Memory B cell (primary cell): ENCODE results near the gene PRLR.

Source experiments
- ATAC-seq: fragments of 150-1000 bp; cut with Tn5 transposase; 2 replicates; pipeline ENCODE4 v1.10.0; 2021; ENCODE audit warnings: low read depth, mild to moderate bottlenecking, moderate library complexity
- DNase-seq, 2 donors: peaks; one replicate each; pipeline ENCODE4 v3.0.0; 2022; ENCODE audit warnings: low spot score in 2 of 2
- H3K27ac Mint-ChIP-seq: one replicate; pipeline ENCODE4 v1.8.0; 2022; ENCODE audit warnings: mild to moderate bottlenecking, moderate library complexity, mixed read lengths
- H3K27me3 Mint-ChIP-seq: one replicate; pipeline ENCODE4 v1.8.0; 2022; ENCODE audit warnings: mixed read lengths
- H3K36me3 Mint-ChIP-seq: one replicate; pipeline ENCODE4 v1.8.0; 2022; ENCODE audit warnings: mild to moderate bottlenecking, mixed read lengths
- H3K4me1 Mint-ChIP-seq: one replicate; pipeline ENCODE4 v1.8.0; 2022; ENCODE audit warnings: mixed read lengths
- H3K4me3 Mint-ChIP-seq: one replicate; pipeline ENCODE4 v1.8.0; 2022; ENCODE audit warnings: mild to moderate bottlenecking, moderate library complexity, mixed read lengths
- H3K9me3 Mint-ChIP-seq: one replicate; pipeline ENCODE4 v1.8.0; 2022; ENCODE audit warnings: mixed read lengths

PRLR gene

GRCh38 chr5:35016174-35017051, 213.9 kb downstream of the PRLR start:
- Mint-ChIP-seq H3K27ac (no peak overlapping the region), H3K27me3 (peaks cover 5% of the 10 kb centered on the region), H3K9me3 (peaks cover 2% of the 10 kb centered on the region), H3K4me1 (peaks cover 2% of the 10 kb centered on the region), H3K36me3 (no peaks in the 10 kb centered on the region), H3K4me3 (no peak overlapping the region)
- DNase-seq: no peak
- no peak for ATAC-seq

GRCh38 chr5:35015063-35015462, 215.2 kb downstream of the PRLR start:
- Mint-ChIP-seq H3K36me3 (no peaks in the 10 kb centered on the region), H3K9me3 (peaks cover 2% of the 10 kb centered on the region), H3K27ac (no peak overlapping the region), H3K27me3 (peaks cover 8% of the 10 kb centered on the region), H3K4me1 (peaks cover 2% of the 10 kb centered on the region), H3K4me3 (no peak overlapping the region)
- ATAC-seq (no peak), DNase-seq (no peak)

- Mint-ChIP-seq H3K4me3 (no peak overlapping the region), H3K27ac (no peak overlapping the region), H3K9me3 (no peaks in the 10 kb centered on the region), H3K27me3 (peaks cover 16% of the 10 kb centered on the region), H3K36me3 (no peaks in the 10 kb centered on the region), H3K4me1 (peaks cover 2% of the 10 kb centered on the region)
- DNase-seq (no peak), ATAC-seq (no peak)
Observed at GRCh38 chr5:35012796-35013195, 217.5 kb downstream of the PRLR start.

GRCh38 chr5:35012365-35012764, 217.9 kb downstream of the PRLR start:
- no peak for ATAC-seq
- Mint-ChIP-seq H3K4me1 (peaks cover 2% of the 10 kb centered on the region), H3K27me3 (peaks cover 17% of the 10 kb centered on the region), H3K9me3 (no peaks in the 10 kb centered on the region), H3K36me3 (no peaks in the 10 kb centered on the region), H3K27ac (no peak overlapping the region), H3K4me3 (no peak overlapping the region)
- DNase-seq: no peak

DNA sequence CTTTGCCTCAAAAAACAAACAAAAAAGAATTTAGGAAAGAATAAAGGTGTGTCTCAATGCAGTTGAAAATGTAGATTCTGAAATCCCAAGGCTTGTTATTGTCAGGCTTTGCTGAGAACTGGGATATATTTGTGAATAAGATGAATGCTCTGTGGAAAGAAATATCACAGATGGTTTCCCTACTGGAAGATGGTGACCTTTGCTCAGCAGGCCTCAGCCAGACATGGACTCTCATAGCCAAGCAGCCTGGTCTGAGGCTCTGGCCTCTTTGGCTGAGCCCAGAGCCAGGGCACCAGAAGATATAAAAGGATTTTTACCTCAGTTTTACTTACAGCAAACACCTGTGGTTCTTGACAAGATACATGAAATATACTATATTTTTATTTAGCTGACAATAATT, 219.6 kb downstream of the PRLR start:
- ATAC-seq: no peak
- no peak overlapping the region for H3K27ac Mint-ChIP-seq

DNA sequence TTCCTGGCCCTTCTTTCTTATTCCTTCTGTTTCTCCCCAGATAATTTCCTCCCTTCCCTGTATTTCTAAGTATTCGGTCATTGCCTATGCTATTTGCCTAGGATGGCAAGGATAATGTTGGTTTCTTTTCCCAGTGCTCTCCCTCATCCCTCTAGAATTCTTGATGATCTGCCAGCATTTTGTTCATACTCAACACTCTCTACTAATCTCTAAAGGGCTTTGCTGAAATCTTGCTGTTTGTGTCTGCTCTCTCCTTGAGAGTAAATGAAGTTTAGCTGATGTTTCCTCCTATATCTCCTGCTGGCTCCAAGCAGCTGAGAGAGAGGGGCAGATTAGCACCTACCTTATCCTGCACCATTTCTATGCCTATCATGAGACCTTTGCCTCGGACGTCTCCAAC, 220.6 kb downstream of the PRLR start:
- Mint-ChIP-seq H3K9me3 (no peaks in the 10 kb centered on the region), H3K36me3 (no peaks in the 10 kb centered on the region), H3K4me1 (no peaks in the 10 kb centered on the region), H3K4me3 (no peak overlapping the region), H3K27ac (no peak overlapping the region), H3K27me3 (peaks cover 19% of the 10 kb centered on the region)
- DNase-seq (no peak), ATAC-seq (no peak)

More for the DNA sequence above, 219.6 kb downstream of the PRLR start:
- Mint-ChIP-seq H3K36me3 (no peaks in the 10 kb centered on the region), H3K4me3 (no peak overlapping the region), H3K27me3 (peaks cover 16% of the 10 kb centered on the region), H3K4me1 (no peaks in the 10 kb centered on the region), H3K9me3 (no peaks in the 10 kb centered on the region)
- DNase-seq: no peak

GRCh38 chr5:35009019-35009418, 221.3 kb downstream of the PRLR start:
- no peak for ATAC-seq
- H3K4me1 Mint-ChIP-seq: no peaks in the 10 kb centered on the region
- H3K4me3 Mint-ChIP-seq: no peak overlapping the region
- H3K36me3 Mint-ChIP-seq: no peaks in the 10 kb centered on the region
- no peak for DNase-seq
- H3K27ac Mint-ChIP-seq: no peak overlapping the region
- H3K27me3 Mint-ChIP-seq: peaks cover 22% of the 10 kb centered on the region
- no peaks in the 10 kb centered on the region for H3K9me3 Mint-ChIP-seq

- H3K27ac Mint-ChIP-seq: no peak overlapping the region
- DNase-seq: no peak
- no peaks in the 10 kb centered on the region for H3K4me1 Mint-ChIP-seq
- no peaks in the 10 kb centered on the region for H3K36me3 Mint-ChIP-seq
- H3K4me3 Mint-ChIP-seq: no peak overlapping the region
- peaks cover 19% of the 10 kb centered on the region for H3K27me3 Mint-ChIP-seq
- no peaks in the 10 kb centered on the region for H3K9me3 Mint-ChIP-seq
- no peak for ATAC-seq
Observed at GRCh38 chr5:35004771-35005170, 225.5 kb downstream of the PRLR start.

DNA sequence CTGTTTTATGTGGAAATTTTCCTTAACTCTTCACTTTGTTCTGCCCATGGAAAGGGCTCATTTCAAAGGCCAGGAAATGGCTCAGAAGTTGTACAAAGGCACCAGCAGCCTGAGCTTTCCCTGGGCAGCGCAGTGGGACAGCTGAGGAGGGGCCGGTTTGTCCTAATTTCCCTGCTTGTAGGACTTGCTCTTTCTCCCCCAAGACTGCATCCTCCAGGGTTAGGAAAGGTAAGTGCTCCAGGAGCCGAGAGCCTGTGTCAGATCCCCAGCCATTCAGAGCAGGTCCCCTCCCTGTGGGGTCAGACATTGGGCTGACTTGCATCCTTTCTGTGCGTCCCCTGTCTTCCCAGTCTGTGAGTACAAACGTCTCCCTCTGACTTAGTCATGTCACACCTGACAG, 226.1 kb downstream of the PRLR start:
- Mint-ChIP-seq H3K4me3 (no peak overlapping the region), H3K9me3 (no peaks in the 10 kb centered on the region), H3K27ac (no peak overlapping the region), H3K27me3 (peaks cover 15% of the 10 kb centered on the region), H3K4me1 (no peaks in the 10 kb centered on the region), H3K36me3 (no peaks in the 10 kb centered on the region)
- no peak for DNase-seq
- ATAC-seq: no peak

DNA sequence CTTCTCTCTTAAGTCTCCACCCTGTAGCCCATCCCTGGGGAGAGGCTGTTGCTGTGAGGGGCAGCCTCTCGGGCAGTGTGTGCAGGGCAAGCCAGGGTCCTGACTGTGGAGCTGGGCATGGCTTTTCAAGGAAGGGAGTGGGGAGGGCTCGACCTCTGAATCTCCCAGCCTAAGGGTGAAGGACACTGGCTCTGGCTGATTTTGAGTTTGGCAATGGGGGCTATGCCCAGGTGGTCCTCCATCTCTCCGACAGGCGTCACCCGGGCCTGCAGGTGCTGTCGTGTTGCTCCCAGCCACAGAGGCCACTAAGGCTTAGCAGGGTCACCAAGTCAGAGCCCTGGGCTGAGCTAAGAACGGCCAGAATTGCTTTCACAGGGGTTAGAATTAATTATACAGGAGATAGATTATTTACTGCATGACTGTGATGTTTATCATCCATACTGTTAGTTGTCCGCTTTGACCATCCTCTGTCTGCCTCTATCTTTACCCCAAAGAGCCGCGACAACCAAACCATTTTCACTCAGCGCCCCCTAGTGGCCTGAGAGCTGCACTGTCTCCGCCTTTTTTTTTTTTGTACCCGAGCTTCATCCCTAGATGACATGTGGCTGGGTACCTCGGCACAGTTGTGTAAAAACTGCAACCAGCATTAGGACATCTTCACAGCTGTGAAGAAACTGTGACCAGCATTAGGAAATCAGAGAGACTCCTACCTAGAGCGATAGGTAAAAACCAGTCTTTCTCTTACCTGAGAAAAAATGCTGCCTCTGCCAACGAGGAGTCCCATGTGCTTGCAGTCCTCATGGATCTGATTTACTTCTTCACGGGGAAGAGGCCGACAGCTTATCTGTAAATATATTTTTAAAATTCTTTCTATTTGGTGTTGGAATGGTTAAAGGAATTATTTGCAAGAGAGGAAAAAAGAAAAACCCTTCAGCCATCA, 227.0 kb downstream of the PRLR start:
- Mint-ChIP-seq H3K4me3 (no peak overlapping the region), H3K4me1 (no peaks in the 10 kb centered on the region), H3K36me3 (no peaks in the 10 kb centered on the region), H3K9me3 (no peaks in the 10 kb centered on the region), H3K27me3 (peaks cover 13% of the 10 kb centered on the region), H3K27ac (no peak overlapping the region)
- DNase-seq (peak; percentile 31 to 38), ATAC-seq (peak; percentile 26)

DNA sequence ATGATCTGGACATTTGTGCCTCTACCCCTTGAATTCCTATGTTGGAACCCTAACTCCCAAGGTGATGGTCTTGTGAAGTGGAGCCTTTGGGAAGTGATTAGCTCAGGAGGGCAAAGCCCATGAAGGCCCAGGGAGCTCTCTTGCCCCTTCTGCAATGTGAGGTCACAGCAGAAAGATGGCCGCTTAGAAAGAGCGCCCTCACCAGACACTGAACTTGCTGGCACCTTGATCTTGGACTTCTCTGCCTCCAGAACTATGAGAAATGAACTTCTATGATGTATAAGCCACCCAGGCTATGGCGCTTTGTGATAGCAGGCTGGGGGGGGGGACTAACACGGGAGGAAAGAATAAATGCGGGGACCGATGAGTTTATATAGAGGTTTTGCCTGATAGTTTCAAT, 227.8 kb downstream of the PRLR start:
- Mint-ChIP-seq H3K4me3 (no peak overlapping the region), H3K27me3 (peaks cover 13% of the 10 kb centered on the region), H3K9me3 (no peaks in the 10 kb centered on the region), H3K27ac (no peak overlapping the region), H3K36me3 (no peaks in the 10 kb centered on the region), H3K4me1 (no peaks in the 10 kb centered on the region)
- no peak for ATAC-seq
- no peak for DNase-seq

DNA sequence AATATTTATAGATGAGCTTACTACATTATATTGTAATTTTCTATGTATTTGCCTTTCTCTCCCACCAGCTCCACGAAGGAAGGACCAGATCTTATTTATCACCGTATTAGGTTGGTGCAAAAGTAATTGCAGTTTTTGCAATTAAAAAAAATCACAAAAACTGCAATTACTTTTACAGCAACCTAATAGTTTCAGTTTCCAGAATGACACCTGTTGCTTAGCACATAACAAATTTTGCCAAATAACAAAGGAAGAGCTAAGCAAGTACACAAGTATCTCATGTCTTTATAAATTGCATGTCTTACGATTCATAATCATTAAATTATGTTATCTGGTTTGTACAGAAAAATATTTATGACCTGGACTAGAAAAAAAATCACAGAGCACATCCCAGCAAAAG, 228.4 kb downstream of the PRLR start:
- no peak overlapping the region for H3K4me3 Mint-ChIP-seq
- H3K36me3 Mint-ChIP-seq: no peaks in the 10 kb centered on the region
- no peaks in the 10 kb centered on the region for H3K9me3 Mint-ChIP-seq
- H3K27me3 Mint-ChIP-seq: peaks cover 11% of the 10 kb centered on the region
- DNase-seq (no peak), ATAC-seq (no peak)
- H3K27ac Mint-ChIP-seq: no peak overlapping the region
- no peaks in the 10 kb centered on the region for H3K4me1 Mint-ChIP-seq
